Measurements from ENCODE around the gene ADPRHL1.
A peak's percentile ranks its signal among the peaks of the same experiment; 100 is the strongest.

The ADPRHL1 gene

GRCh38 chr13:113400621-113401451 lies 52.5 kb downstream of the ADPRHL1 start:
- no peak for DNase-seq (ENCODE audit: low read depth)
- H3K4me3 ChIP-seq (ENCODE audit: low read depth, low read length), result no peak overlapping the region
- in situ Hi-C loops (cut with HindIII; ENCODE audit: low sequenced_read_pairs), result no loop called here
- no peak for TF ChIP-seq CTCF (IDR thresholded peaks at IDR 0.05; ENCODE audit: low read depth, low read length, missing control alignments)

GRCh38 chr13:113399755-113400149 lies 53.5 kb downstream of the ADPRHL1 start:
- no peak for DNase-seq (ENCODE audit: low read depth)
- no peak overlapping the region for H3K4me3 ChIP-seq (ENCODE audit: low read depth, low read length)
- in situ Hi-C loops (cut with HindIII; ENCODE audit: low sequenced_read_pairs), result no loop called here
- TF ChIP-seq CTCF (IDR thresholded peaks at IDR 0.05; ENCODE audit: low read depth, low read length, missing control alignments), result no peak

- no peak for TF ChIP-seq CTCF (IDR thresholded peaks at IDR 0.05; ENCODE audit: low read depth, low read length, missing control alignments)
- H3K4me3 ChIP-seq (ENCODE audit: low read depth, low read length), result no peak overlapping the region
- peak; percentile 69 for DNase-seq (ENCODE audit: low read depth)
- in situ Hi-C loops (cut with HindIII; ENCODE audit: low sequenced_read_pairs), result no loop called here
These were observed 54.1 kb downstream of the ADPRHL1 start for GRCh38 chr13:113398963-113399754.

GRCh38 chr13:113397608-113398425 lies 55.5 kb downstream of the ADPRHL1 start:
- TF ChIP-seq CTCF (IDR thresholded peaks at IDR 0.05; ENCODE audit: low read depth, low read length, missing control alignments), result no peak
- H3K4me3 ChIP-seq (ENCODE audit: low read depth, low read length), result no peak overlapping the region
- in situ Hi-C loops (cut with HindIII; ENCODE audit: low sequenced_read_pairs), result no loop called here
- no peak for DNase-seq (ENCODE audit: low read depth)

GRCh38 chr13:113394339-113394640 lies 59.0 kb downstream of the ADPRHL1 start:
- no peak for DNase-seq (ENCODE audit: low read depth)
- in situ Hi-C loops (cut with HindIII; ENCODE audit: low sequenced_read_pairs), result no loop called here
- TF ChIP-seq CTCF (IDR thresholded peaks at IDR 0.05; ENCODE audit: low read depth, low read length, missing control alignments), result no peak
- no peak overlapping the region for H3K4me3 ChIP-seq (ENCODE audit: low read depth, low read length)

Measured in astrocyte of the cerebellum (primary cell).